A673 (cell line): ENCODE results near the gene FMO5. TPM values are rescaled to one million over a fixed set of nuclear protein-coding genes. Genes with fewer than 3 reads are reported as not detected.
"Not testable (repeated sequence)": the region's sequence is repeated elsewhere in the genome, so short reads cannot be mapped to it uniquely, and the experiment has no call there.

Source experiments
- BruUV-seq: library from RNA; stranded (reverse); fragments of 400-500 nt; replicated peaks from 2 replicates; lab custom pipeline; 2021; lab: Mats Ljungman, UMichigan
- CTCF ChIA-PET: fragments of 300-600 bp; sonication (Branson Sonifier 250); formaldehyde crosslinking; loops from one replicate; lab custom pipeline; 2022; ENCODE audit warnings: antibody characterized with exemption; lab: Charles Lee
- POLR2A ChIA-PET: fragments of 300-600 bp; sonication (Branson Sonifier 250); formaldehyde crosslinking; loops from one replicate; lab custom pipeline; 2022; ENCODE audit warnings: antibody characterized with exemption; ENCODE audit not compliant: low non-redundant PET; lab: Charles Lee
- DNase-seq: peaks from one replicate; pipeline ENCODE4 v3.0.0-alpha.2; 2015; ENCODE audit warnings: low spot score
- H3K27ac ChIP-seq: fragments of 200-600 bp; sonication (generic); 2 replicates; pipeline ENCODE4 v1.5.1; 2016; ENCODE audit warnings: mixed run types, low read depth, mild to moderate bottlenecking, mixed read lengths, antibody characterized with exemption, low read length; ENCODE audit not compliant: poor library complexity, severe bottlenecking
- H3K27me3 ChIP-seq: fragments of 200-600 bp; sonication (generic); replicated peaks from 2 replicates; pipeline ENCODE4 v1.6.1; 2017; ENCODE audit warnings: mixed run types, low read depth, mild to moderate bottlenecking, mixed read lengths, antibody characterized with exemption, low read length; ENCODE audit not compliant: insufficient read depth, poor library complexity
- H3K36me3 ChIP-seq: fragments of 200-600 bp; sonication (generic); 2 replicates; pipeline ENCODE4 v1.6.1; 2016; ENCODE audit warnings: mixed run types, mild to moderate bottlenecking, mixed read lengths, antibody characterized with exemption, low read length; ENCODE audit not compliant: insufficient read depth, poor library complexity, severe bottlenecking
- H3K4me1 ChIP-seq: fragments of 200-600 bp; sonication (generic); 2 replicates; pipeline ENCODE4 v1.6.1; 2017; ENCODE audit warnings: mixed run types, mild to moderate bottlenecking, mixed read lengths, antibody characterized with exemption, low read length; ENCODE audit not compliant: insufficient read depth, poor library complexity, severe bottlenecking
- H3K4me3 ChIP-seq: fragments of 200-600 bp; sonication (generic); 2 replicates; pipeline ENCODE4 v1.5.1; 2016; ENCODE audit warnings: low read depth, mixed run types, mild to moderate bottlenecking, mixed read lengths, low read length; ENCODE audit not compliant: poor library complexity, severe bottlenecking
- H3K9me3 ChIP-seq: fragments of 200-600 bp; sonication (generic); 2 replicates; pipeline ENCODE4 v1.6.1; 2016; ENCODE audit warnings: mixed run types, low read depth, mild to moderate bottlenecking, mixed read lengths, antibody characterized with exemption, low read length; ENCODE audit not compliant: poor library complexity, severe bottlenecking
- EZH2 ChIP-seq: fragments of 200-600 bp; sonication (generic); IDR thresholded peaks from 2 replicates; pipeline ENCODE4 v1.6.1; 2017; ENCODE audit warnings: borderline replicate concordance, low read depth, mild to moderate bottlenecking, mixed read lengths, antibody characterized with exemption, low read length; ENCODE audit not compliant: poor library complexity, severe bottlenecking
- intact Hi-C: fragments of 100-400 bp; cut with micrococcal nuclease; formaldehyde crosslinking; loops from one replicate; pipeline ENCODE4 v1.10.0; 2022; ENCODE audit not compliant: unreplicated experiment
- total RNA-seq: library from RNA; stranded (reverse); gene quantifications from 2 replicates; pipeline ENCODE4 v1.2.3, GENCODE V29; 2021
- TF ChIP-seq, protein P1 (sequence below): fragments of 300-800, 200-600 bp; sonication (generic); conservative IDR thresholded peaks from 2 replicates; pipeline ENCODE4 v1.5.1; 2017; ENCODE audit warnings: low read depth, mild to moderate bottlenecking, antibody characterized with exemption, low read length, moderate library complexity, mixed read lengths

FMO5 gene
- total RNA-seq, 1 experiment from 2014 or later: 0.24 TPM

DNA sequence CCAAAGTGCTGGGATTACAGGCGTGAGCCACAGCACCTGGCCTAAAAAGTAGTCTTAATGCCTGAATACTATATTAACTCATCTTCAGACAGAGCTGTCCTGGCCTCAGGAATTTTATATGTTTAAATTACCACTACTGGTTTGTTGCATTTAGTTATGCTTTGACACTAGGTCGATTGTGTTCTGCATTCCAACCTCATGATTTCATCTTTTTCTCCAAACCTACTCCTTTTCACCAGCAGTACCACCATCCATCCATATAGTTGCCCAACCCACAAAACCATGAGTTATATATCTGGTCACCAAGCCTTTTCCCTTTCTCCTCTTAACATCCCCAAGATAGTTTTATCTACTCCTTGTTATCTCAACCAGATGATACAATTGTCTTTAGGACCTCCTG lies 22.6 kb downstream of the FMO5 start:
- H3K27ac ChIP-seq: no peak overlapping the region
- ChIA-PET CTCF (no interaction called here), POLR2A (no interaction called here)
- no peaks in the 10 kb centered on the region for H3K36me3 ChIP-seq
- DNase-seq: no peak
- H3K9me3 ChIP-seq: no peaks in the 10 kb centered on the region
- intact Hi-C loops: no loop called here
- H3K27me3 ChIP-seq: no peaks in the 10 kb centered on the region
- no peak for TF ChIP-seq EZH2
- TF ChIP-seq, protein P1, sequence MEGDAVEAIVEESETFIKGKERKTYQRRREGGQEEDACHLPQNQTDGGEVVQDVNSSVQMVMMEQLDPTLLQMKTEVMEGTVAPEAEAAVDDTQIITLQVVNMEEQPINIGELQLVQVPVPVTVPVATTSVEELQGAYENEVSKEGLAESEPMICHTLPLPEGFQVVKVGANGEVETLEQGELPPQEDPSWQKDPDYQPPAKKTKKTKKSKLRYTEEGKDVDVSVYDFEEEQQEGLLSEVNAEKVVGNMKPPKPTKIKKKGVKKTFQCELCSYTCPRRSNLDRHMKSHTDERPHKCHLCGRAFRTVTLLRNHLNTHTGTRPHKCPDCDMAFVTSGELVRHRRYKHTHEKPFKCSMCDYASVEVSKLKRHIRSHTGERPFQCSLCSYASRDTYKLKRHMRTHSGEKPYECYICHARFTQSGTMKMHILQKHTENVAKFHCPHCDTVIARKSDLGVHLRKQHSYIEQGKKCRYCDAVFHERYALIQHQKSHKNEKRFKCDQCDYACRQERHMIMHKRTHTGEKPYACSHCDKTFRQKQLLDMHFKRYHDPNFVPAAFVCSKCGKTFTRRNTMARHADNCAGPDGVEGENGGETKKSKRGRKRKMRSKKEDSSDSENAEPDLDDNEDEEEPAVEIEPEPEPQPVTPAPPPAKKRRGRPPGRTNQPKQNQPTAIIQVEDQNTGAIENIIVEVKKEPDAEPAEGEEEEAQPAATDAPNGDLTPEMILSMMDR: no peak
- BruUV-seq: no TSS peak
- no peak overlapping the region for H3K4me3 ChIP-seq
- no peaks in the 10 kb centered on the region for H3K4me1 ChIP-seq

- H3K27me3 ChIP-seq: no peaks in the 10 kb centered on the region
Observed at GRCh38 chr1:147201786-147202185, 23.4 kb downstream of the FMO5 start.

GRCh38 chr1:147201276-147201675 lies 23.9 kb downstream of the FMO5 start:
- ChIA-PET POLR2A (no interaction called here), CTCF (no interaction called here)
- H3K4me1 ChIP-seq: no peaks in the 10 kb centered on the region
- no peaks in the 10 kb centered on the region for H3K27me3 ChIP-seq
- no peak for TF ChIP-seq EZH2
- intact Hi-C loops: no loop called here
- no TSS peak for BruUV-seq
- no peak for DNase-seq
- H3K9me3 ChIP-seq: no peaks in the 10 kb centered on the region
- H3K36me3 ChIP-seq: no peaks in the 10 kb centered on the region
- no peak overlapping the region for H3K4me3 ChIP-seq
- H3K27ac ChIP-seq: no peak overlapping the region

More at GRCh38 chr1:147201786-147202185, 23.4 kb downstream of the FMO5 start:
- intact Hi-C loops: no loop called here
- Histone ChIP-seq H3K27ac (no peak overlapping the region), H3K4me3 (no peak overlapping the region), H3K9me3 (no peaks in the 10 kb centered on the region), H3K4me1 (no peaks in the 10 kb centered on the region), H3K36me3 (no peaks in the 10 kb centered on the region)
- DNase-seq: no peak
- POLR2A ChIA-PET: no interaction called here
- CTCF ChIA-PET: no interaction called here
- BruUV-seq: no TSS peak
- TF ChIP-seq, protein P1: no peak

- H3K4me1 ChIP-seq, H3K9me3 ChIP-seq, CTCF ChIA-PET, H3K27ac ChIP-seq, intact Hi-C loops, H3K27me3 ChIP-seq, BruUV-seq, DNase-seq, H3K4me3 ChIP-seq, H3K36me3 ChIP-seq, POLR2A ChIA-PET: not testable (repeated sequence)
Observed at GRCh38 chr1:147197324-147197723, 27.8 kb downstream of the FMO5 start.
